HEK293 (cell line): ENCODE measurements around the gene UST.

Experiments
- CTCF ChIA-PET: fragments of 350-600 bp; formaldehyde crosslinking; extraction: SDS; loops from one replicate; lab custom pipeline; 2021; ENCODE audit warnings: antibody characterized with exemption; lab: Yijun Ruan, JAX
- POLR2A ChIA-PET: fragments of 300-600 bp; formaldehyde crosslinking; extraction: SDS; loops from one replicate; lab custom pipeline; 2020; ENCODE audit warnings: antibody characterized with exemption, inconsistent platforms; lab: Yijun Ruan, JAX
- H3K27ac ChIP-seq: fragments of 200-500 bp; sonication (Bioruptor generic); 2 replicates; pipeline ENCODE4 v1.5.1; 2014; ENCODE audit warnings: low read depth, low read length, control low read depth, inconsistent platforms; ENCODE audit errors: extremely low read depth
- H3K36me3 ChIP-seq, 2 experiments: fragments of 200-500 bp in 1 of 2; sonication (Bioruptor generic) in 1 of 2; 1 replicate in 1 of 2; 2 replicates in 1 of 2; pipeline ENCODE4 v1.5.1; 2014 to 2017; ENCODE audit warnings: inconsistent platforms in 2 of 2, low read length in 2 of 2; ENCODE audit not compliant: control insufficient read depth in 2 of 2, insufficient read depth in 1 of 2
- H3K4me1 ChIP-seq: fragments of 200-500 bp; sonication (Bioruptor generic); 2 replicates; pipeline ENCODE4 v1.5.1; 2014; ENCODE audit warnings: mild to moderate bottlenecking, low read length, inconsistent platforms; ENCODE audit not compliant: control insufficient read depth, insufficient read depth
- H3K4me3 ChIP-seq: 2 replicates; pipeline ENCODE4 v1.5.1; 2011; ENCODE audit warnings: low read depth, mild to moderate bottlenecking, control low read depth, low read length, moderate library complexity
- H3K9me3 ChIP-seq: fragments of 200-500 bp; sonication (Bioruptor generic); 2 replicates; pipeline ENCODE4 v1.5.1; 2014; ENCODE audit warnings: low read depth, low read length, inconsistent platforms; ENCODE audit not compliant: control insufficient read depth, insufficient read depth
- BCL6B ChIP-seq: fragments of 450-650 bp; formaldehyde crosslinking; IDR thresholded peaks from 2 replicates; pipeline ENCODE4 v1.5.1; 2017; ENCODE audit warnings: missing biosample characterization, missing genetic modification characterization
- CTCF ChIP-seq: fragments of 450-650 bp; formaldehyde crosslinking; IDR thresholded peaks from 2 replicates; pipeline ENCODE4 v1.5.1; 2016; ENCODE audit warnings: missing biosample characterization, missing genetic modification characterization
- GFI1B ChIP-seq: fragments of 450-650 bp; formaldehyde crosslinking; IDR thresholded peaks from 2 replicates; pipeline ENCODE4 v1.5.1; 2016; ENCODE audit warnings: missing biosample characterization, missing genetic modification characterization
- KLF17 ChIP-seq: fragments of 450-650 bp; formaldehyde crosslinking; IDR thresholded peaks from 2 replicates; pipeline ENCODE4 v1.5.1; 2016; ENCODE audit warnings: missing biosample characterization, missing genetic modification characterization
- SP2 ChIP-seq: fragments of 450-650 bp; formaldehyde crosslinking; IDR thresholded peaks from 2 replicates; pipeline ENCODE4 v1.5.1; 2016; ENCODE audit warnings: missing biosample characterization, missing genetic modification characterization
- SP3 ChIP-seq: fragments of 450-650 bp; formaldehyde crosslinking; IDR thresholded peaks from 2 replicates; pipeline ENCODE4 v1.5.1; 2016; ENCODE audit warnings: missing biosample characterization, missing genetic modification characterization
- ZBTB20 ChIP-seq: fragments of 450-650 bp; formaldehyde crosslinking; IDR thresholded peaks from 2 replicates; pipeline ENCODE4 v1.5.1; 2016; ENCODE audit warnings: missing biosample characterization, missing genetic modification characterization
- ZBTB44 ChIP-seq: fragments of 450-650 bp; IDR thresholded peaks from 2 replicates; pipeline ENCODE4 v1.5.1; 2018; ENCODE audit warnings: missing biosample characterization, mild to moderate bottlenecking, missing genetic modification characterization
- ZEB2 ChIP-seq: fragments of 450-650 bp; formaldehyde crosslinking; IDR thresholded peaks from 2 replicates; pipeline ENCODE4 v1.5.1; 2016; ENCODE audit warnings: missing biosample characterization, missing genetic modification characterization
- ZFP41 ChIP-seq: fragments of 450-650 bp; formaldehyde crosslinking; IDR thresholded peaks from 2 replicates; pipeline ENCODE4 v1.5.1; 2016; ENCODE audit warnings: missing biosample characterization, missing genetic modification characterization, borderline replicate concordance
- ZNF16 ChIP-seq: fragments of 450-650 bp; formaldehyde crosslinking; IDR thresholded peaks from 2 replicates; pipeline ENCODE4 v1.5.1; 2016; ENCODE audit warnings: low read depth, missing biosample characterization, missing genetic modification characterization
- ZNF202 ChIP-seq: fragments of 450-650 bp; formaldehyde crosslinking; IDR thresholded peaks from 2 replicates; pipeline ENCODE4 v1.5.1; 2016; ENCODE audit warnings: missing biosample characterization, missing genetic modification characterization, borderline replicate concordance
- ZNF239 ChIP-seq: fragments of 450-650 bp; formaldehyde crosslinking; IDR thresholded peaks from 2 replicates; pipeline ENCODE4 v1.5.1; 2016; ENCODE audit warnings: missing biosample characterization, missing genetic modification characterization
- ZNF274 ChIP-seq, 2 experiments: fragments of 200-500 bp in 1 of 2; fragments of 450-650 bp in 1 of 2; sonication (Bioruptor generic) in 1 of 2; formaldehyde crosslinking in 1 of 2; IDR thresholded peaks; 2 replicates each; pipeline versions ENCODE4 v1.5.1 to v1.6.1; 2014 to 2016; ENCODE audit warnings: borderline replicate concordance in 1 of 2, inconsistent platforms in 1 of 2, low read length in 1 of 2, missing biosample characterization in 1 of 2, missing genetic modification characterization in 1 of 2
- ZNF544 ChIP-seq: fragments of 450-650 bp; formaldehyde crosslinking; IDR thresholded peaks from 2 replicates; pipeline ENCODE4 v1.5.0; 2017; ENCODE audit warnings: missing biosample characterization, missing genetic modification characterization
- ZNF549 ChIP-seq: fragments of 450-650 bp; IDR thresholded peaks from 2 replicates; pipeline ENCODE4 v1.5.1; 2018; ENCODE audit warnings: missing biosample characterization, missing genetic modification characterization, mild to moderate bottlenecking, inconsistent platforms, moderate library complexity
- ZNF585B ChIP-seq: fragments of 450-650 bp; formaldehyde crosslinking; IDR thresholded peaks from 2 replicates; pipeline ENCODE4 v1.5.1; 2016; ENCODE audit warnings: missing biosample characterization, missing genetic modification characterization
- ZNF692 ChIP-seq: fragments of 450-650 bp; formaldehyde crosslinking; IDR thresholded peaks from 2 replicates; pipeline ENCODE4 v1.5.1; 2016; ENCODE audit warnings: missing biosample characterization, missing genetic modification characterization
- ZNF701 ChIP-seq: fragments of 450-650 bp; formaldehyde crosslinking; IDR thresholded peaks from 2 replicates; pipeline ENCODE4 v1.5.1; 2016; ENCODE audit warnings: missing biosample characterization, missing genetic modification characterization
- ZSCAN23 ChIP-seq: fragments of 450-650 bp; formaldehyde crosslinking; IDR thresholded peaks from 2 replicates; pipeline ENCODE4 v1.5.1; 2016; ENCODE audit warnings: missing biosample characterization, missing genetic modification characterization

Gene UST

GRCh38 chr6:149085557-149085938, 338.7 kb downstream of the UST start (continued):
- TF ChIP-seq BCL6B (tag by site-specific recombination) (no peak), ZBTB20 (tag by site-specific recombination) (no peak), ZNF701 (no peak), ZBTB44 (tag by site-specific recombination) (no peak), CTCF (tag by site-specific recombination) (no peak), ZNF202 (no peak), SP2 (no peak)

- no peak overlapping the region for H3K27ac ChIP-seq
- TF ChIP-seq SP3 = no peak
- TF ChIP-seq ZNF16 (tag by site-specific recombination) = no peak
- no peak for TF ChIP-seq ZNF274 (IDR thresholded peaks at IDR 0.05; ENCODE audit: low read length)
- no peak for TF ChIP-seq ZNF274 (tag by site-specific recombination; IDR thresholded peaks at IDR 0.05; ENCODE audit: borderline replicate concordance)
- TF ChIP-seq ZEB2 = no peak
- no peak for TF ChIP-seq ZNF585B
- no peak for TF ChIP-seq KLF17 (tag by site-specific recombination)
- no peak for TF ChIP-seq ZSCAN23 (tag by site-specific recombination)
- TF ChIP-seq ZNF544 (tag by site-specific recombination) = no peak
- no peak for TF ChIP-seq ZNF239
- no peak for TF ChIP-seq ZNF549 (tag by site-specific recombination)
- no peak for TF ChIP-seq ZNF692
- no peak for TF ChIP-seq ZFP41 (tag by site-specific recombination)
- no peak for TF ChIP-seq GFI1B (tag by site-specific recombination)
- ChIA-PET CTCF (interaction anchor here (1.7 to 5.7 kb wide), 2 partner anchors 58 to 344 kb away, joined by 5 to 80 read pairs; no protein-coding TSS in a partner anchor), POLR2A (no interaction called here)
- H3K4me3 ChIP-seq = no peak overlapping the region
- no peaks in the 10 kb centered on the region for H3K9me3 ChIP-seq
- H3K36me3 ChIP-seq = no peaks in the 10 kb centered on the region
- H3K4me1 ChIP-seq = no peaks in the 10 kb centered on the region
Observed at GRCh38 chr6:149086363-149086762, 339.5 kb downstream of the UST start.
